Skin of body (tissue), 2 donors: Measurements from ENCODE around the gene ACTR1A. TPM values are rescaled to one million over a fixed set of nuclear protein-coding genes. Genes with fewer than 3 reads are reported as not detected.
"Not testable (repeated sequence)": the region's sequence is repeated elsewhere in the genome, so short reads cannot be mapped to it uniquely, and the experiment has no call there.

Experiments
- DNase-seq: peaks from one replicate; lab custom pipeline; 2025; lab: John Stamatoyannopoulos, UW
- total RNA-seq: library from RNA; depleted of rRNA; stranded (reverse); fragments of >200 nt; gene quantifications from one replicate; pipeline ENCODE4 v1.2.3, GENCODE V29; 2014

The ACTR1A gene
- total RNA-seq, 1 donor from 2014 or later: 49.9 TPM

DNA sequence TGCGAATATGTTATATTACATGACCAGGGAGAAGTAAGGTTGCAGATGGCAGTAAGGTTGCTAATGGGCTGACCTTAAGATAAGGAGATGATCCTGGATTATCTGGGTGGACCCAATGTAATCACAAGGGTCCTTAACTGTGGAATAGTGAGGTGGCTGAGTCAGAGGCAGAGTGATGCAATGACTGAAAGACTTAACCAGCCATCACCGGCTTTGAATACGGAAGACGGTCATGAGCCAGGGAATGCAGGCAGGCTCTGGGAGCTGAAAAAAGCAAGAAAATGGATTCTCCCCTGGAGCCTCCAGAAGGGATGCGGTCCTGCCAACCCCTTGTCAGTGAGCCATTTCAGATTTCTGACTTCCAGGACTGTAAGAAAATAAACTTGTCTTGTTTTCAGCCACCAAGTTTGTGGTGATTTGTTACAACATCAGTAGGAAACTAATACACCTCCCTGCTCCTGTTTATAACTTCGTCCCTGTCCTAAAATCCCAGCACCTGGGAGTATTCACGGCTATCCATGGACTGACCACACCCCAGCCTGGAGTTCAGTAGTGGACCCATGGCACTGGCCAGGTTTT lies 46.5 kb downstream of the ACTR1A start:
- no peak for DNase-seq

DNA sequence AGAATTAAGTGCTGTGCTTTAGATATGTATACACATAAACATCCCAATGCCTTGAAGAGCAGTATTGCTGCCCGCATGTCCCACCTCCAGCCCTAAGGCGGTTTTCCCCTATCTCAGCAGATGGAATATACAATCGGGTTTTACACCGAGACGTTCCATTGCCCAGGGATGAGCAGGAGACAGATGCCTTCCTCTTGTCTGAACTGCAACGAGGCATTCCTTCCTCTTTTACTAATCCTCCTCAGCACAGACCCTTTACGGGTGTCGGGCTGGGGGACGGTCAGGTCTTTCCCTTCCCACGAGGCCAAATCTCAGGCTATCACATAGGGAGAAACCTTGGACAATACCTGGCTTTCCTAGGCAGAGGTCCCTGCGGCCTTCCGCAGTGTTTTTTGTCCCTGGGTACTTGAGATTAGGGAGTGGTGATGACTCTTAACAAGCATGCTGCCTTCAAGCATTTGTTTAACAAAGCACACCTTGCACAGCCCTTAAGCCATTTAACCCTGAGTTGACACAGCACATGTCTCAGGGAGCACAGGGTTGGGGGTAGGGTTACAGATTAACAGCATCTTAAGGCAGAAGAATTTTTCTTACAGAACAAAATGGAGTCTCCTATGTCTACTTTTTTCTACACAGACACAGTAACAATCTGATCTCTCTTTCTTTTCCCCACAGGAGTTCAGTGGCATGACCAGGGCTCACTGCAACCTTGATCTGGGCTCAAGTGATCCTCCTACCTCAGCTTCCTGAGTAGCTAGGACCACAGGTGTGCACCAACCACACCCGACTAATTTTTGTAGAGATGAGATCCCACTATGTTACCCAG lies 47.6 kb downstream of the ACTR1A start:
- DNase-seq: not testable (repeated sequence)

- no peak for DNase-seq
Observed at GRCh38 chr10:102453502-102453901, 49.0 kb downstream of the ACTR1A start.

GRCh38 chr10:102452672-102453340 lies 49.7 kb downstream of the ACTR1A start:
- DNase-seq: no peak

GRCh38 chr10:102451105-102451969 lies 51.2 kb downstream of the ACTR1A start, which contains the start of gene C10orf95:
Gene C10orf95 (minus strand): TSS chr10:102451543. CDS start chr10:102451093, 450 bp downstream.
- no peak for DNase-seq

- DNase-seq: peak; percentile 45
Observed at GRCh38 chr10:102450374-102451104, 52.0 kb downstream of the ACTR1A start.

GRCh38 chr10:102450124-102450373 lies 52.5 kb downstream of the ACTR1A start:
- DNase-seq: no peak

GRCh38 chr10:102449321-102450123 lies 53.0 kb downstream of the ACTR1A start:
- DNase-seq: no peak

DNA sequence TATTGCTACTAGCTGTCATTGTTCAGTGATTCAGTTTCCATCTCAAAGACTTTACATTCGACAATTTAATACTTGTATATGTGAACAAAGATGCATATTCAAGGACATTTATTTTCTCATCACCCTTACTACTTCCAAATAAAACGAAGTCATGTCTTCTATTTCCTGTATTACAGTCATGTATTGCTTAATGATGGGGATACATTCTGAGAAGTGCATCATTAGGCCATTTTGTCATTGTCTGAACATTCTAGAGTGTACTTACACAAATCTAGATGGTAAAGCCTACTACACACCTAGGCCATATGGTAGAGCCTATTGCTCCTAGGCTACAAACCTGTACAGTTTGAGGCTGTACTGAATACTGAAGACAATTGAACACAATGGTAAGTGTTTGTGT lies 57.7 kb downstream of the ACTR1A start:
- DNase-seq: no peak

- DNase-seq: no peak
Observed at GRCh38 chr10:102438374-102438773, 64.1 kb downstream of the ACTR1A start.

GRCh38 chr10:102437515-102437914 lies 65.0 kb downstream of the ACTR1A start:
- DNase-seq: no peak

DNA sequence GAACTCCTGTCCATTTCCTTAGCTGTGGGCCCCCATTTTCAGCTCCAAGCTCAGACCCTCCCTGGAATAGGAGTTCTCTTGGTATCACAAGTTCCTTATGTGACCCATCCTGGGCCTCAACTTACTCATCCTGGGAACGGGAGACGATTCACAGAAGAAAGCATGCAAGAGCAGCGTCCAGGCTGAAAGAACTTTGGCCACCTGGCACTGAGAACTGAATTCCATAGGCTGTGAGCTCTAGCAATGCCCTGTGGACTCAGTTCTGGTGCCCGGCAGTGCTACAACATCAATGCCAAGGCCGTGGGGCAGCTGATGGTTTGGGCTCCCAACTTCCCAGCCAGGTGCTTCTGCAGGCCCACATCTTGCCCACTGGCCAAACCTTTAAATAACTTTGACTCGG lies 66.2 kb downstream of the ACTR1A start:
- no peak for DNase-seq

GRCh38 chr10:102435529-102436233 lies 66.8 kb downstream of the ACTR1A start:
- no peak for DNase-seq

DNA sequence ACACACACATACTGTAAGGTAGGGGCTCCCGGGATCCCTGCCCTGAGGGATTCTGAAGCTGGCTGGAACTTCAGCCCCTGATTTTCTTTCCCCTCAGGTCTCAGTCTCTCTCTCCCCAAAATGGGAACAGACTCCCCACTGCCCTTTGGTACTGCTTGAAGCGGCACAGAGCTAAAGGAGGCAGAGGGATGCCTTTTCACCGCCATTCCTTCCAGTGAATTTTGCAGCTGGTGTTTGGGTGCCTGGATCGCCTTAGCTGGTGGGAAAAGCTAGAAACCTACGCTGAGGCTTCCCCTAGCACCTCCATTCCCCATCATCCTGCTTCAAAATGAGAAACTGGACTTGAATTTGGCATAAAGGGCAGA lies 67.4 kb downstream of the ACTR1A start:
- DNase-seq: no peak

- no peak for DNase-seq
Observed at GRCh38 chr10:102434394-102435132, 67.9 kb downstream of the ACTR1A start.

DNA sequence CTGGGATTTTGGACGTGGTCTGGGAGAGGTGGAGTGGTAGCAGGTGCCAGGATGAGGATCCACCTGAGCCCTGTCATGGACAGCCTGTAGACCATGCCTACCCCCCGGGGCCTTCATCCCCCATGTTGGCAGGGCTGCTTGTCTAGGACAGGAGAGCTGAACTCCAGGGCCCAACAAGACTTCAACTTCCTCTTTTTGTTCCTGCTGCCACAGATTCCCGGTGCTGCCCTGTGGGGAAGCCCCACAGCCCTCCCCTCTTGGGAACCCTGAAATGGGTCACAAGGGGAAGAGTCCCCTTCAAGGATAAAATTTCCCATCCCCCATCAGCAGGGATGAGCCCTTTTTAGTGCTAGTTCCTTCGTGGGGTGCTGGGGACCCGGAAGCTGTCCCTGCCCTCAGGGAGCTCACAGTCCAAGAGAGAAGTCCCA lies 68.9 kb downstream of the ACTR1A start:
- no peak for DNase-seq

GRCh38 chr10:102432162-102432950 lies 70.2 kb downstream of the ACTR1A start, which contains the start of gene CUEDC2:
Gene CUEDC2 (minus strand): TSS chr10:102432574. CDS start chr10:102425188, 7,386 bp downstream.
- peak; percentile 96 for DNase-seq
